HepG2 (cell line): ENCODE measurements around the gene TMPO. TPM values are rescaled to one million over a fixed set of nuclear protein-coding genes. Genes with fewer than 3 reads are reported as not detected.

Source experiments
- AGO2 ChIP-seq: fragments of 200-400 bp; formaldehyde crosslinking; optimal IDR thresholded peaks from 2 replicates; pipeline ENCODE3; 2017; ENCODE audit warnings: mild to moderate bottlenecking, low read depth, low read length, moderate library complexity
- DR1 ChIP-seq: sonication (generic); formaldehyde crosslinking; IDR thresholded peaks from 2 replicates; pipeline ENCODE4 v1.8.0; 2021; ENCODE audit warnings: mild to moderate bottlenecking, missing genetic modification reagents, inconsistent platforms
- ELF1 ChIP-seq: sonication (generic); formaldehyde crosslinking; IDR thresholded peaks from 2 replicates; pipeline ENCODE4 v1.4.0; 2020; ENCODE audit warnings: missing genetic modification reagents
- HDAC1 ChIP-seq: sonication (generic); formaldehyde crosslinking; IDR thresholded peaks from 2 replicates; pipeline ENCODE4 v1.5.1; 2020; ENCODE audit warnings: mild to moderate bottlenecking, missing genetic modification reagents
- MAFK ChIP-seq, 2 experiments: IDR thresholded peaks in 1 of 2; conservative IDR thresholded peaks in 1 of 2; 2 replicates each; pipeline ENCODE4 v1.6.1; 2011; ENCODE audit warnings: improper control_type of control experiment in 2 of 2, low read length in 2 of 2
- MBNL3 ChIP-seq: fragments of 250-450 bp; sonication (Bioruptor Pico); conservative IDR thresholded peaks from 2 replicates; pipeline ENCODE4 v1.8.0; 2022; ENCODE audit warnings: mild to moderate bottlenecking, inconsistent platforms
- MEIS2 ChIP-seq: sonication (generic); formaldehyde crosslinking; IDR thresholded peaks from 2 replicates; pipeline ENCODE4 v1.9.0; 2021; ENCODE audit warnings: mild to moderate bottlenecking, missing genetic modification reagents
- REL ChIP-seq: sonication (generic); formaldehyde crosslinking; conservative IDR thresholded peaks from 2 replicates; pipeline ENCODE4 v1.8.0; 2022; ENCODE audit warnings: mild to moderate bottlenecking, missing genetic modification reagents, moderate library complexity
- SAFB2 ChIP-seq: sonication (generic); formaldehyde crosslinking; IDR thresholded peaks from 2 replicates; pipeline ENCODE4 v1.5.1; 2020; ENCODE audit warnings: missing genetic modification reagents, low read depth, mild to moderate bottlenecking, borderline replicate concordance
- SMAD1 ChIP-seq: sonication (generic); formaldehyde crosslinking; IDR thresholded peaks from 2 replicates; pipeline ENCODE4 v1.4.0; 2020; ENCODE audit warnings: missing genetic modification reagents, low read depth, mild to moderate bottlenecking, borderline replicate concordance
- SNAI1 ChIP-seq: sonication (generic); formaldehyde crosslinking; IDR thresholded peaks from 2 replicates; pipeline ENCODE4 v1.5.0; 2020; ENCODE audit warnings: mild to moderate bottlenecking, missing genetic modification reagents, borderline replicate concordance
- SRSF1 ChIP-seq: fragments of 200-400 bp; formaldehyde crosslinking; optimal IDR thresholded peaks from 2 replicates; pipeline ENCODE3; 2017; ENCODE audit warnings: mild to moderate bottlenecking, low read depth, low read length, moderate library complexity
- SUZ12 ChIP-seq: fragments of 150-350 bp; IDR thresholded peaks from 2 replicates; pipeline ENCODE4 v1.6.1; 2014; ENCODE audit warnings: low read depth, low read length
- TARDBP ChIP-seq: sonication (generic); formaldehyde crosslinking; IDR thresholded peaks from 2 replicates; pipeline ENCODE4 v1.8.0; 2022; ENCODE audit warnings: mild to moderate bottlenecking, missing genetic modification reagents
- U2AF1 ChIP-seq: fragments of 200-400 bp; formaldehyde crosslinking; optimal IDR thresholded peaks from 2 replicates; pipeline ENCODE3; 2017; ENCODE audit warnings: mild to moderate bottlenecking, low read depth, low read length
- ZNF101 ChIP-seq: sonication (generic); formaldehyde crosslinking; IDR thresholded peaks from 2 replicates; pipeline ENCODE4 v1.4.0; 2020; ENCODE audit warnings: mild to moderate bottlenecking, low read depth, missing genetic modification reagents, borderline replicate concordance
- ZNF205 ChIP-seq: IDR thresholded peaks from 2 replicates; pipeline ENCODE4 v1.6.1; 2018; ENCODE audit warnings: missing biosample characterization, missing genetic modification reagents
- ZNF350 ChIP-seq: sonication (generic); formaldehyde crosslinking; IDR thresholded peaks from 2 replicates; pipeline ENCODE4 v1.4.0; 2020; ENCODE audit warnings: mild to moderate bottlenecking, low read depth, missing genetic modification reagents, borderline replicate concordance
- ZNF460 ChIP-seq: sonication (generic); formaldehyde crosslinking; IDR thresholded peaks from 2 replicates; pipeline ENCODE4 v1.5.1; 2020; ENCODE audit warnings: missing genetic modification reagents, mild to moderate bottlenecking, borderline replicate concordance
- ZNF713 ChIP-seq: sonication (generic); formaldehyde crosslinking; IDR thresholded peaks from 2 replicates; pipeline ENCODE4 v1.4.0; 2020; ENCODE audit warnings: mild to moderate bottlenecking, missing genetic modification reagents
- ZNF792 ChIP-seq: IDR thresholded peaks from 2 replicates; pipeline ENCODE4 v1.6.1; 2016
- polyA plus RNA-seq, 8 experiments: library from polyadenylated mRNA; depleted of rRNA in 3 of 8; stranded (reverse) in 7 of 8; unstranded in 1 of 8; fragments of >200 nt; fragmentation: Illumina TruSeq in 4 of 8; extraction: Trizol in 4 of 8; gene quantifications; 2 replicates each; pipeline versions ENCODE4 v1.2.1 to v1.2.3, GENCODE V29; 2011 to 2016; ENCODE audit warnings: low read depth in 4 of 8, missing spikeins in 1 of 8, mixed read lengths in 1 of 8; ENCODE audit not compliant: insufficient read depth in 1 of 8
- total RNA-seq, 5 experiments: library from RNA; depleted of rRNA; stranded (reverse); fragments of >200 nt; fragmentation: Illumina TruSeq; extraction: Trizol; gene quantifications; 2 replicates each; pipeline ENCODE4 v1.2.3, GENCODE V29; 2016; ENCODE audit warnings: low read depth in 1 of 5
- TF ChIP-seq, protein P1 (sequence below): sonication (generic); formaldehyde crosslinking; IDR thresholded peaks from 2 replicates; pipeline ENCODE4 v1.4.0; 2020; ENCODE audit warnings: missing genetic modification reagents, borderline replicate concordance
- TF ChIP-seq, protein P2 (sequence below): sonication (generic); formaldehyde crosslinking; IDR thresholded peaks from 2 replicates; pipeline ENCODE4 v1.8.1; 2023; ENCODE audit warnings: mild to moderate bottlenecking, missing genetic modification reagents, borderline replicate concordance
- TF ChIP-seq, protein P3 (sequence below): IDR thresholded peaks from 2 replicates; pipeline ENCODE4 v1.6.1; 2012; ENCODE audit warnings: low read depth, low read length, improper control_type of control experiment

Gene TMPO
- total and polyA plus RNA-seq, 2 of the 13 experiments (the other 11 are each of a cell fraction or from before 2014, with no cell fraction given) = 24.2 to 167 TPM

DNA sequence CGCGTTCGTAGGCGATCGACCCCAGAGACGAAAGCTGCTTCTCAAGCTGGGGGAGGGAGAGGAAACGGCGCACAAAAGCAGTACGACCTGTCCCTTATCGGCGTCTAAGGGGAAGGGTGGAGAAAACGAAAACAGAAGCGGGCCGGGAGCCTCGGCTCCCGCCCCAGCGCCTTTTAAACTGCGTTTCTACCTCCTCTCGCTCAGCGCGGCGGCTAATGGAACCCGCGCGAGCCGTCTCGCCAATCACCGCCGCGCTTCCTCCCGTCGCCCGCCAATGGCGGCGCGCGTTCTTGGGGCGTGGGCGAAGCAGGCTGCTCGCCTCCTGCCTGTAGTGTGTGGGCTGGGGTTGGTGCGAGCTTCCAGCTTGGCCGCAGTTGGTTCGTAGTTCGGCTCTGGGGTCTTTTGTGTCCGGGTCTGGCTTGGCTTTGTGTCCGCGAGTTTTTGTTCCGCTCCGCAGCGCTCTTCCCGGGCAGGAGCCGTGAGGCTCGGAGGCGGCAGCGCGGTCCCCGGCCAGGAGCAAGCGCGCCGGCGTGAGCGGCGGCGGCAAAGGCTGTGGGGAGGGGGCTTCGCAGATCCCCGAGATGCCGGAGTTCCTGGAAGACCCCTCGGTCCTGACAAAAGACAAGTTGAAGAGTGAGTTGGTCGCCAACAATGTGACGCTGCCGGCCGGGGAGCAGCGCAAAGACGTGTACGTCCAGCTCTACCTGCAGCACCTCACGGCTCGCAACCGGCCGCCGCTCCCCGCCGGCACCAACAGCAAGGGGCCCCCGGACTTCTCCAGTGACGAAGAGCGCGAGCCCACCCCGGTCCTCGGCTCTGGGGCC is at the start of gene TMPO (continued):
- TF ChIP-seq, protein P1, sequence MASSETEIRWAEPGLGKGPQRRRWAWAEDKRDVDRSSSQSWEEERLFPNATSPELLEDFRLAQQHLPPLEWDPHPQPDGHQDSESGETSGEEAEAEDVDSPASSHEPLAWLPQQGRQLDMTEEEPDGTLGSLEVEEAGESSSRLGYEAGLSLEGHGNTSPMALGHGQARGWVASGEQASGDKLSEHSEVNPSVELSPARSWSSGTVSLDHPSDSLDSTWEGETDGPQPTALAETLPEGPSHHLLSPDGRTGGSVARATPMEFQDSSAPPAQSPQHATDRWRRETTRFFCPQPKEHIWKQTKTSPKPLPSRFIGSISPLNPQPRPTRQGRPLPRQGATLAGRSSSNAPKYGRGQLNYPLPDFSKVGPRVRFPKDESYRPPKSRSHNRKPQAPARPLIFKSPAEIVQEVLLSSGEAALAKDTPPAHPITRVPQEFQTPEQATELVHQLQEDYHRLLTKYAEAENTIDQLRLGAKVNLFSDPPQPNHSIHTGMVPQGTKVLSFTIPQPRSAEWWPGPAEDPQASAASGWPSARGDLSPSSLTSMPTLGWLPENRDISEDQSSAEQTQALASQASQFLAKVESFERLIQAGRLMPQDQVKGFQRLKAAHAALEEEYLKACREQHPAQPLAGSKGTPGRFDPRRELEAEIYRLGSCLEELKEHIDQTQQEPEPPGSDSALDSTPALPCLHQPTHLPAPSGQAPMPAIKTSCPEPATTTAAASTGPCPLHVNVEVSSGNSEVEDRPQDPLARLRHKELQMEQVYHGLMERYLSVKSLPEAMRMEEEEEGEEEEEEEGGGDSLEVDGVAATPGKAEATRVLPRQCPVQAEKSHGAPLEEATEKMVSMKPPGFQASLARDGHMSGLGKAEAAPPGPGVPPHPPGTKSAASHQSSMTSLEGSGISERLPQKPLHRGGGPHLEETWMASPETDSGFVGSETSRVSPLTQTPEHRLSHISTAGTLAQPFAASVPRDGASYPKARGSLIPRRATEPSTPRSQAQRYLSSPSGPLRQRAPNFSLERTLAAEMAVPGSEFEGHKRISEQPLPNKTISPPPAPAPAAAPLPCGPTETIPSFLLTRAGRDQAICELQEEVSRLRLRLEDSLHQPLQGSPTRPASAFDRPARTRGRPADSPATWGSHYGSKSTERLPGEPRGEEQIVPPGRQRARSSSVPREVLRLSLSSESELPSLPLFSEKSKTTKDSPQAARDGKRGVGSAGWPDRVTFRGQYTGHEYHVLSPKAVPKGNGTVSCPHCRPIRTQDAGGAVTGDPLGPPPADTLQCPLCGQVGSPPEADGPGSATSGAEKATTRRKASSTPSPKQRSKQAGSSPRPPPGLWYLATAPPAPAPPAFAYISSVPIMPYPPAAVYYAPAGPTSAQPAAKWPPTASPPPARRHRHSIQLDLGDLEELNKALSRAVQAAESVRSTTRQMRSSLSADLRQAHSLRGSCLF (CRISPR knock-in tag) = peak; percentile 80; the same call in 1 of the 2 replicates
- TF ChIP-seq ZNF205 (CRISPR knock-in tag) = no peak
- peak; percentile 91 for TF ChIP-seq AGO2
- TF ChIP-seq ZNF460 (CRISPR knock-in tag) = no peak
- no peak for TF ChIP-seq ELF1 (CRISPR knock-in tag)
- TF ChIP-seq TARDBP (CRISPR knock-in tag) = peak; percentile 33; the same call in 1 of the 2 replicates
- TF ChIP-seq MAFK (conservative IDR thresholded peaks at IDR 0.05 in 1 of 2, IDR thresholded peaks at IDR 0.05 in 1 of 2; ENCODE audit: low read length in 2 of 2) = no peak
- no peak for TF ChIP-seq MBNL3 (CRISPR knock-in tag)
- TF ChIP-seq SMAD1 (CRISPR knock-in tag) = no peak
- TF ChIP-seq, protein P2, sequence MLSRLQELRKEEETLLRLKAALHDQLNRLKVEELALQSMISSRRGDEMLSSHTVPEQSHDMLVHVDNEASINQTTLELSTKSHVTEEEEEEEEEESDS (CRISPR knock-in tag) = no peak; the same call in 1 of the 2 replicates
- TF ChIP-seq DR1 = peak; percentile 92
- TF ChIP-seq, protein P3, sequence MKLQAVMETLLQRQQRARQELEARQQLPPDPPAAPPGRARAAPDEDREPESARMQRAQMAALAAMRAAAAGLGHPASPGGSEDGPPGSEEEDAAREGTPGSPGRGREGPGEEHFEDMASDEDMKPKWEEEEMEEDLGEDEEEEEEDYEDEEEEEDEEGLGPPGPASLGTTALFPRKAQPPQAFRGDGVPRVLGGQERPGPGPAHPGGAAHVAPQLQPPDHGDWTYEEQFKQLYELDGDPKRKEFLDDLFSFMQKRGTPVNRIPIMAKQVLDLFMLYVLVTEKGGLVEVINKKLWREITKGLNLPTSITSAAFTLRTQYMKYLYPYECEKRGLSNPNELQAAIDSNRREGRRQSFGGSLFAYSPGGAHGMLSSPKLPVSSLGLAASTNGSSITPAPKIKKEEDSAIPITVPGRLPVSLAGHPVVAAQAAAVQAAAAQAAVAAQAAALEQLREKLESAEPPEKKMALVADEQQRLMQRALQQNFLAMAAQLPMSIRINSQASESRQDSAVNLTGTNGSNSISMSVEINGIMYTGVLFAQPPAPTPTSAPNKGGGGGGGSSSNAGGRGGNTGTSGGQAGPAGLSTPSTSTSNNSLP = no peak
- TF ChIP-seq ZNF713 (CRISPR knock-in tag) = 0 out of 2 replicates have a peak, but pooled peaks have one; percentile 38
- TF ChIP-seq U2AF1 = no peak
- TF ChIP-seq REL (CRISPR knock-in tag) = peak; percentile 7; the same call in 1 of the 2 replicates
- TF ChIP-seq HDAC1 = no peak; the same call in 1 of the 2 replicates
- TF ChIP-seq SRSF1 = peak; percentile 47
- peak; percentile 96 for TF ChIP-seq SNAI1
- peak; percentile 53; the same call in 1 of the 2 replicates for TF ChIP-seq ZNF350 (CRISPR knock-in tag)
- peak; percentile 70; the same call in 1 of the 2 replicates for TF ChIP-seq ZNF792 (CRISPR knock-in tag)
- no peak for TF ChIP-seq SUZ12
- TF ChIP-seq SAFB2 (CRISPR knock-in tag) = no peak
- peak; percentile 62 for TF ChIP-seq MEIS2 (CRISPR knock-in tag)
- TF ChIP-seq ZNF101 = no peak
